NCI-H1048 (cell line): ENCODE results near the gene GANAB.
"Not testable (repeated sequence)": the region's sequence is repeated elsewhere in the genome, so short reads cannot be mapped to it uniquely, and the experiment has no call there.

Experiments
- DNase-seq: peaks from one replicate; lab custom pipeline; 2025; lab: John Stamatoyannopoulos, UW

The GANAB gene

DNA sequence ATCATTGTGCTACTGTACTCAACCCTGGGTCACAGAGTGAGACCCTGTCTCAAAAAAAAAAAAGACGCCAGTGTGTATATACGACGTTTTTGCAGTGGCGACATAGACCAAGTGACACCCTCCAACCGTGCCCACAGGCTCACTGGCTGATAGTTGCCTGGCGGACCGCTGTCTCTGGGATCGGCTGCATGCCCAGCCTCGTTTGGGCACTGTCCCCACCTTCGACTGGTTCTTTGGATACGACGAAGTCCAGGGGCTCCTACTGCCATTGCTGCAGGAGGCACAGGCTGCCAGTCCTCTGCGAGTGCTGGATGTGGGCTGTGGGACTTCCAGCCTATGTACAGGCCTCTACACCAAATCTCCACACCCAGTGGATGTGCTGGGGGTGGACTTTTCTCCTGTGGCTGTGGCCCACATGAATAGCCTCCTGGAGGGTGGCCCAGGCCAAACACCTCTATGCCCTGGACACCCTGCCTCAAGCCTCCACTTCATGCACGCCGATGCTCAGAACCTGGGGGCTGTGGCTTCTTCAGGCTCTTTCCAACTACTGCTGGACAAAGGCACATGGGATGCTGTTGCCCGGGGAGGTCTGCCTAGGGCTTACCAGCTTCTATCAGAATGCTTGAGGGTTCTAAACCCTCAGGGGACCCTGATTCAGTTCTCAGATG, 20.0 kb upstream of the GANAB start:
- DNase-seq, result no peak

DNA sequence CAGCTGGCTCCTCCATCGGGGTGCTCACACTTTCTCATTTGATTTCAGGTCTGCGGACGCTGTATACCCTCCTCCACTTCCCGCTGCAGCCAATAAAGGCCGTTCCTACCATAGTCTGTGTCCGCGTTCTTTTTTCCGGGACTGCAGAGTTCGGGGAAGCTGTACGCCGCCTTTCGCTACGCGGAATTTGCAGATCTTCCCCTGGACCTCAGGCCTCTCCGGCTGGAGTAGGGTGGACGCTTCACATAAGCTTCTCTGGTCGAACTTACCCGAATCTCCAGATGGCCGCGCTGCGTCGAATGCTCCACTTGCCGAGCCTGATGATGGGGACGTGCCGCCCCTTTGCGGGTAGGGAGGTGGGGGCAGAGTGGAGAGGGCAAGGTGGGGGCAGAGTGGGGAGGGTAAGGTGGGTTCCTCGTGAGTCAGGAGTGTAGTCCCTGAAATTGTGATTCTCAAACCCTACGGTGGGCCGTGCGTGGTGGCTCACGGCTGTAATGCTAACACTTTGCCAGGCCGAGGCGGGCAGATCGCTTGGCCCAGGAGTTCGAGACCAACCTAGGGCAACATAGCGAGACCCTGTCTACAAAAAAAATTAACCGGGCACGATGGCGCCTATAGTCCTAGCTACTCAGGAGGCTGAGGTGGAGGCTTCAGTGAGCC, 19.3 kb upstream of the GANAB start:
- no peak for DNase-seq

DNA sequence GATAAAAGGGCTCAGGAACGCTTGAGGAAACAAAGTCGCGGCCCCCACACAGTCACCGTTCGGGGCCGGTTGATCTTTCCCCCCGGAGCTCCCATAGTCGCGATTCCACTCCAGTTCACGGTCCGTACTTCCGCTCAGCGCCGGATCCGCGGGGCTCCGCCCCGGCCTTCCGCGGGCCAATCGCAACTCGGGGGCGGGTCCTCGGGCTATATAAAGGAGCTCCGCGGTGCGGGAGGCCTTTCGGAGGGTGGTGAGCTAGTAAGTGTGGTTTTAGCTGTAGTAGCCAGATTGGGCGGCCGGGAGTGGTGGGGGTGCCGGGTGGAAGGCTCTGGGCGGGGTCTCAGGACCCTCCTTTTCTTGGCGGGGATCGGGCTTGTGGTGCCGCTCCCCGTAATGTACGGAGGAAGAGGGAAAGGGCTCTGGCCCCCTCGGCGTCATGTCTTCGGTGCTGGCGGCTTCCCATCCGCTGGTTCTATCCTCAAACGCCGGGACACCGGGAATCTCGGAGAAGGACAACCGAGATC, 18.7 kb upstream of the GANAB start, which contains the start of the genes C11orf98 and CSKMT:
C11orf98 (minus strand) TSS at position 136 of the 524 bp plus-strand sequence; CDS start at position 95, 41 bp downstream.
CSKMT (plus strand) TSS at position 238 of the 524 bp plus-strand sequence. CDS start 568 bp downstream, outside the sequence.
- peak; percentile 77 for DNase-seq

DNA sequence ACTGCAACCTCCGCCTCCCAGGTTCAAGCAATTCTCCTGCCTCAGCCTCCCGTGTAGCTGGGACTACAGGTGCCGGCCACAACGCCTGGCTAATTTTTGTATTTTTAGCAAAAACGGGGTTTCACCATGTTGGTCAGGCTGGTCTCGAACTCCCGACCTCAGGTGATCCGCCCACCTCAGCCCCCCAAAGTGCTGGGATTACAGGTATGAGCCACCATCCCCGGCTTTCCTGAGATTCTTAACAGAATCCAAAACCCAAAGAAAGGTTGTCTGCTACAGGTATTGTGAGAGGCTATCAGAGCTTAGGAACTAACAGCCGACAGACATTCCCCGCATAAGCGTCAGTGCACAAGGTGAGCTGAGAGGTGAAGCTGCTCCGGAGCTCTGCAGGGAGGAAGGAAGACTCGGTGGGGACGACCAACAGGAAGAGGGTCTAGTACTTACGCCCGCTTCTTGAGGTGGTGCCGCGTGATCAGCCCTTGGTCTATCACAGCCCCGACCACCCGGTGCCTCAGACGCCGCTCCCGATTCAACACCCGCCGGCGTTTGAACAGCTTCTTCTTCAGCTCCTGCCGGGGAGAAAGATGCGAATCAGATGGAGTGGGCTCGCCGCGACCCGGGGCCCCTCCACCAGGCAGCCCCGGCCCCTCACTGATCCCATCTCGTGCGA, 18.1 kb upstream of the GANAB start:
- DNase-seq, result no peak

DNA sequence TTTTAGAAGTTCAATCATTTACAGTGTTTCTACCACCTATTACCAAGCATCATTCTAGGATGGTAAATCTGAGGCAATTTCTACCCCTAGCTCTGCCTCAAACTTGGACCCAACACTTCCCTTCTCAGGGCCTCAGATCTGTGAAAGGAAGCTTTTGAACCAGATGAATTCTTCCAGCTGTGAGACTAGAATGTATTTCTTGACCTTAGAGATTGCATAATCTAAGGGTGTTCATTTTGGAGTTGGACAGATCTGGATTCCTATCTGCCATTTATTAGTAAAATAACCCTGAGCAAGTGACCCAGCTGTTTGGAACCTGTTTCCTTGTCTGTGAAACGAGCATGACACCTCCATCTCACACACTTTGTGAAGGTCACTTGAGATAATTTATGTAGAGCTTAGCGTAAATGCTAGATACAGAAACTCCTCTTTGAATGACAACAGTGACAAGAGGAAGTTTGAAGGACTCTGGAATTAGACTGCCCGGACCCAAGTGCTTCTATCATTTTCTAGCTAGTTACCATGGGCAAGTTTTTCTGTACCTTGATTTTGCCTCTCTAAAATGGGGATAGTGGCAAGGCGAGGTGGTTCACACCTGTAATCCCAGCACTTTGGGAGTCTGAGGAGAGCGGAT, 10.5 kb upstream of the GANAB start:
- DNase-seq, result no peak

GRCh38 chr11:62654297-62654696, 7.9 kb upstream of the GANAB start:
- no peak for DNase-seq

DNA sequence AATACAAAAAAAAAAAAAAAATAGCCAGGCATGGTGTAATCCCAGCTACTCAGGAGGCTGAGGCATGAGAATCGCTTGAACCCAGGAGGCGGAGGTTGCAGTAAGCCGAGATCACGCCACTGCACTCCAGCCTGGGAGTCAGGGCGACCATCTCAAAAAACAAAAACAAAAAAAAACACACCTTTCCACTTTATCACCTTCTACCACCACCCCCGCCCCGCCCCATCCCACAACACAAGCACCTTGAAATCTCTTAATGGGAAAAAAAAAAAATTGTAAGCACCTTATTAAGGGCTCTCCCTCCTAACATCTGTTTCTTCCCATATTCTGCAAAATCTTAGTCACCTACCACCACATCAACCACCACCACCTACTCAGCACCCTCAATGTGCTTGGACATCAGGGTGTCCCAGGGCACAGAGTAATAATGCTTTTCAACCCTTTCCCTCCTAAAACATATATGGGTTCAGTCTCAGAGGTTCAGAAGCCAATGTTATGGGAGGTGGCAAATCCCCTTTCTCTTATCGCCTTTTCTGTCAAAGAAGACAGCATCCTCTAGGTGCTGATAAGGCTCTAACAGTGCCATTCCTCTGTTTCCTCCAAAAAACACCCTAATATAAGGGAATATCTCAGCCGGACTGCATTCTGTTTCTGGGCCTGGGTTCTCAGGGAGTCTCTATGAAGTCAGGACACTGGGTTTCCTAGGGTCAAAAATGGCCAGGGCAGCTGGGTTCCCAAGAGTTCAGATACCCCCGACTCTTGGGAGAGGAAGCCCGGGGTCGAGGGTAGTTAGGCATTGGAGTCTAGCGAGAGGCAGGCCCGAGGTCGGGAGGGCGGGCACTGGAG, 6.0 kb upstream of the GANAB start:
- no peak for DNase-seq

- not testable (repeated sequence) for DNase-seq
Measured at GRCh38 chr11:62650283-62650682, 3.9 kb upstream of the GANAB start.

- DNase-seq, result no peak
Measured at GRCh38 chr11:62649486-62649885, 3.1 kb upstream of the GANAB start.

- no peak for DNase-seq
Measured at GRCh38 chr11:62648967-62649364, 2.6 kb upstream of the GANAB start.

- no peak for DNase-seq
Measured at GRCh38 chr11:62648185-62648966, 2.0 kb upstream of the GANAB start.

DNA sequence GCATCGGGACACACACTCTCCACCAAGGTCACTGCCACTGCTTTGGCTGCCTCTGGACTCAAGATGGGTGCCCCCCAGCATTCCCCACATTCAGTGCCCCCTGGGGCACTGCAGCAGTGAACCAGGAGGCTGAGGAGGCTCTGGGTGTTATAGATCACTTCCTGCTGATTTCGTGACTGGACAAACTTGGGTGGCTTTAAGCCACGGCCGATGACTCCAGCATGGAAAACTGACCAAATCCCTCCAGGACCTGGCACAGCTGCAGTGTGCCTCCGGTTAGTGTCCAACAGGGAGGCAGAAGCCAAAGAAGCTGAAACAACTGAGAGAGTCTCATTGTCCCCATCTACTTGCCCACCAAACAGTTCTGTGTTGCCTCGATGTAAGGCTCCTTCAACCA, 1.2 kb upstream of the GANAB start:
- DNase-seq, result no peak

- no peak for DNase-seq
Measured at GRCh38 chr11:62646825-62647608, 604 bp upstream of the GANAB start.

DNA sequence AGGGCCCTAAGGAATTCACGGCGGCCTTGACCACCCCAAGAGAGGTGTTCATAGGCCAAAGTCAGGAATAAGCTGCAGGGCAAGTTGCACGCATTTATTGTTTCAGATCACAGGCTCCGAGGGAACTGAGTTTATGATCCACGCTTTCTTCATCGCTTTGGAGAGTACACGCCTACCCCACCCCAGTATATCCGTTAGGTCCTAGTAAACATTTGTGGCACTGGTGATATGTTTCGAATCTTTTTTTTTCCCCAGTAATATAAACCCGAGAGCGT, 805 bp downstream of the GANAB start:
- DNase-seq, result no peak

GRCh38 chr11:62644220-62644619, 2.2 kb downstream of the GANAB start:
- no peak for DNase-seq

GRCh38 chr11:62632492-62632891, 13.9 kb downstream of the GANAB start:
- DNase-seq, result no peak

- no peak for DNase-seq
Measured at GRCh38 chr11:62627713-62628112, 18.7 kb downstream of the GANAB start.

GRCh38 chr11:62622476-62623089, 23.8 kb downstream of the GANAB start:
- DNase-seq, result no peak
